ENCODE data around the gene RBBP4. TPM values are rescaled to one million over a fixed set of nuclear protein-coding genes. Genes with fewer than 3 reads are reported as not detected.
"Not testable (repeated sequence)": the region's sequence is repeated elsewhere in the genome, so short reads cannot be mapped to it uniquely, and the experiment has no call there.

RBBP4 gene
- total RNA-seq, 1 donor from 2014 or later = 96.6 TPM

DNA sequence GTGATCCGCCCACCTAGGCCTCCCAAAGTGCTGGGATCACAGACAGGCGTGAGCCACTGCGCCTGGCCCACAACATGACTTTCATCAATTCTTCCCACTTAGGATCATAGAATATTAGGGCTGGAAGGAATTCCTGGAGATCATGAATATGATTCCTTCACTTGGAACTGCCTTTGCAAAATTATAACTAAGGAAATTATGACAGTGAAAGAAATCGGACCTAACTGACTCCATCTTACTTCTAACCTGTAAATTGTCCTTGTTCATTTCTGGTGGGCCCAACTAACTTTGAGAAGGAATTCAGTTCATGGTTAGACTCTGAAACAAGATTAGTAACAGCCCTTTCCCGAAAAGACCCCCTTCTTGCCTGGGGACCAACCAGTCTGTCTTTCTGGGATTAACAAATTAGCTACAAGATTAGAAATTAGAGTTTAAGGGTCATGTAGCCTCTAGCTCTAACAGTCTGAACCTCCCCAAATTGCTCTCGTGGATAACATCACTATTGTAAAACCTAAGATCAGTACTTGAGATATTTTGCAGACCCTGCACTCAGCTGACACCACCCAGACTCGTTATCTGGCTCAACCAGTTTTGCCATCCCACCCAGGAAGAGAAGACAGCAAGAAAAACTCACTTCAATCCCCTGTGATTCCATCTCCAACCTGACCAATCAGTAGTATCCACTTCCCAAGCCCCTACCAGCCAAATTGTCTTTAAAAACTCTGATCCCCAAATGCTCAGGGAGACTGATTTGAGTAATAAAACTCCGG lies 15.3 kb upstream of the RBBP4 start:
- Histone ChIP-seq H3K27me3 (ENCODE audit: low read depth) (no peaks in the 10 kb centered on the region), H3K9me3 (replicated peaks) (no peaks in the 10 kb centered on the region), H3K36me3 (peaks cover 35% of the 10 kb centered on the region), H3K4me1 (no peaks in the 10 kb centered on the region), H3K27ac (replicated peaks) (no peak overlapping the region), H3K4me3 (no peak overlapping the region)
- TF ChIP-seq, protein P1, sequence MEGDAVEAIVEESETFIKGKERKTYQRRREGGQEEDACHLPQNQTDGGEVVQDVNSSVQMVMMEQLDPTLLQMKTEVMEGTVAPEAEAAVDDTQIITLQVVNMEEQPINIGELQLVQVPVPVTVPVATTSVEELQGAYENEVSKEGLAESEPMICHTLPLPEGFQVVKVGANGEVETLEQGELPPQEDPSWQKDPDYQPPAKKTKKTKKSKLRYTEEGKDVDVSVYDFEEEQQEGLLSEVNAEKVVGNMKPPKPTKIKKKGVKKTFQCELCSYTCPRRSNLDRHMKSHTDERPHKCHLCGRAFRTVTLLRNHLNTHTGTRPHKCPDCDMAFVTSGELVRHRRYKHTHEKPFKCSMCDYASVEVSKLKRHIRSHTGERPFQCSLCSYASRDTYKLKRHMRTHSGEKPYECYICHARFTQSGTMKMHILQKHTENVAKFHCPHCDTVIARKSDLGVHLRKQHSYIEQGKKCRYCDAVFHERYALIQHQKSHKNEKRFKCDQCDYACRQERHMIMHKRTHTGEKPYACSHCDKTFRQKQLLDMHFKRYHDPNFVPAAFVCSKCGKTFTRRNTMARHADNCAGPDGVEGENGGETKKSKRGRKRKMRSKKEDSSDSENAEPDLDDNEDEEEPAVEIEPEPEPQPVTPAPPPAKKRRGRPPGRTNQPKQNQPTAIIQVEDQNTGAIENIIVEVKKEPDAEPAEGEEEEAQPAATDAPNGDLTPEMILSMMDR (IDR thresholded peaks at IDR 0.05; ENCODE audit: borderline replicate concordance) = no peak
- intact Hi-C loops (cut with micrococcal nuclease) = no loop called here
- DNase-seq = no peak

DNA sequence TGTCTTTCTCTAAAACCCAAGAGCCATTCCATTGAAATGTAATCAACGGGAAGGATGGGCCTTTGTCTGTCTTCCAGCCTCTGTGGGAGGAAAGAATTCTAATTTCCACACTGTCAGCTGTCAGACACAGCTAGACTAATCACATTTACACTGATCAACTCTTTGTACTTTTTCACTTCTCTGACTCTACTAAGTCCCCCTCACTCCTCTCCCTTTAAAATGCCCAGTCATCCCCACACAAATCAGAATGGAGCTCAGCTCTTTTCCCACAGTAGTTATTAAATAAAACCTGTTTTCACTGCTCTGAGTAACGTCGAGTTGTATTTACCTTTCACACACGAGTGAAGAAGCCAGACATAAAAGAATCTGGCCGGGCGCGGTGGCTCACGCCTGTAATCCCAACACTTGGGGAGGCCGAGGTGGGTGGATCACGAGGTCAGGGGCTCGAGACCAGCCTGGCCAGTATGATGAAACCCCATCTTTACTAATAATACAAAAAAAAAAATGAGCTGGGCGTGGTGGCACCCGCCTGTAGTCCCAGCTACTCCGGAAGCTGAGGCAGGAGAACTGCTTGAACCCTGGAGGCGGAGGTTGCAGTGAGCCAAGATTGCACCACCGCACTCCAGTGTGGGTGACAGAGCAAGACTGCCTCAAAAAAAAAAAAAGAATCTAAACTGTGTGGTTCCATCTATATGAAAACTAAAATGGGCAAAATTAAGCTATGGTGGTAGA lies 13.9 kb upstream of the RBBP4 start:
- no peaks in the 10 kb centered on the region for H3K4me1 ChIP-seq
- H3K36me3 ChIP-seq = peaks cover 25% of the 10 kb centered on the region
- no peak overlapping the region for H3K4me3 ChIP-seq
- intact Hi-C loops (cut with micrococcal nuclease) = no loop called here
- DNase-seq = no peak
- H3K27ac ChIP-seq (replicated peaks) = no peak overlapping the region
- no peaks in the 10 kb centered on the region for H3K9me3 ChIP-seq (replicated peaks)
- TF ChIP-seq, protein P1 (IDR thresholded peaks at IDR 0.05; ENCODE audit: borderline replicate concordance) = no peak
- H3K27me3 ChIP-seq (ENCODE audit: low read depth) = no peaks in the 10 kb centered on the region

DNA sequence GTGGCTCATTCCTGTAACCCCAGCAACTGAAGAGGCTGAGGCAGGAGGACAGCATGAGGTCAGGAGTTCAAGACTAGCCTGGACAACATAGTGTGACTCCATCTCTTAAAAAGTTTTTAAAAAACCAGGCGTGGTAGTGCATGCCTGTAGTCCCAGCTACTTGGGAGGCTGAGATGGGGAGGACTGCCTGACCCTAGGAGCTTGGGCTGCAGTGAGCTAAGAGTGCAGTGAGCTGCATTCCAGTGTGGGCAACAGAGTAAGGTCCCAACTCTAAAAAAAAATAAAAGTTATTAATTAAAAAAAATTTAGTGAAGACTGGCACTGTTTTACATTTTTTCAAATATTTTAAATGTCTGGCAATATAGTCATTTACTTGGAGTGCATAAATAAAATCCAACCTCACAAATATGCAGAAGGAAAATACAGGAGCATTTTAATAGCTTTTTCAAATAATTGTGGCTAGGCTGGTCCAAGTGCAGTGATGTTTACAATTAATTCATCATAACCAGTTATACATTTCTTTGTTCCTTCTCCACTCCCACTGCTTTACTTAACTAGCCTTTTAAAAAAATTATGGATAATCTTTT lies 11.4 kb upstream of the RBBP4 start:
- no peaks in the 10 kb centered on the region for H3K4me1 ChIP-seq
- H3K36me3 ChIP-seq = peaks cover 5% of the 10 kb centered on the region
- H3K4me3 ChIP-seq = no peak overlapping the region
- no peak overlapping the region for H3K27ac ChIP-seq (replicated peaks)
- no peak for DNase-seq
- TF ChIP-seq, protein P1 (IDR thresholded peaks at IDR 0.05; ENCODE audit: borderline replicate concordance) = no peak
- intact Hi-C loops (cut with micrococcal nuclease) = no loop called here
- no peaks in the 10 kb centered on the region for H3K9me3 ChIP-seq (replicated peaks)
- no peaks in the 10 kb centered on the region for H3K27me3 ChIP-seq (ENCODE audit: low read depth)

DNA sequence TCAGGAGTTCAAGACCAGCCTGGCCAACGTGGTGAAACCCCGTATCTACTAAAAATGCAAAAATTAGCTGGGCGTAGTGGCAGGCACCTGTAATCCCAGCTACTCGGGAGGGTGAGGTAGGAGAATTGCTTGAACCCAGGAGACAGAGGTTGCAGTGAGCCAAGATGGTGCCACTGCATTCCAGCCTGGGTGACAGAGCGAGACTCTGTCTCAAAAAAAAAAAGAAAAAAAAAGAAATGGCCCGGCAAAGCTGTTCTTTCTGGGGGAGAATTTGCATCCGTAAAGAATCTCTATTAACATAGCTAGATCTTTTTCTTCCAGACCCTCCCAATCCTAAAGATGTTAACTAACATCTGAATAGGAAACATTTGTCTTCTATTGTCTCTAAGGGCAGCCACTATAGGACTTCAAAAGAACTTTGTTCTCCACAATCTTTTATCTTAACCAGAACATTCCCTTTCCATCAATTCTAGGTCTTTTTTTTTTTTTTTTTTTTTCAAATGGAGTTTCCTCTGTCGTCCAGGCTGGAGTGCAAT lies 8.6 kb upstream of the RBBP4 start:
- intact Hi-C loops (cut with micrococcal nuclease); H3K9me3 ChIP-seq (replicated peaks); H3K27ac ChIP-seq (replicated peaks); H3K27me3 ChIP-seq (ENCODE audit: low read depth); H3K4me3 ChIP-seq; DNase-seq; H3K36me3 ChIP-seq: not testable (repeated sequence)
- peaks cover 11% of the 10 kb centered on the region for H3K4me1 ChIP-seq

DNA sequence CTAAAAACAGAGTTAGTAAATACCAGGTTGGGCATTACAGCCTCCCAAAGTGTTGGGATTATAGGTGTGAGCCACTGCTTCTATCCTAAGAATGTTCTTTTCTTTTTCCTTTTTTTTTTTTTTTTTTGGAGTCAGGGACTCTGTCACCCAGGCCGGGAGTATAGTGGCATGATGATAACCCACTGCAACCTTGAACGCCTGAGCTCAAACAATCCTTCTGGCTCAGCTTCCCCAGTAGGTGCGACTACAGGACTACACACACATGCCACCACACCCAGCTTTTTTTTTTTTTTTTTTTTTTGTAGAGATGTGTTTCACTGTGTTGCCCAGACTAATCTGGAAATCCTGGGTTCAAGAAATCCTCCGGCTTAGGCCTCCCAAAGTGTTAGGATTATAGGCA lies 6.6 kb upstream of the RBBP4 start:
- H3K36me3 ChIP-seq = no peaks in the 10 kb centered on the region
- H3K27me3 ChIP-seq (ENCODE audit: low read depth) = no peaks in the 10 kb centered on the region
- no peak overlapping the region for H3K27ac ChIP-seq (replicated peaks)
- TF ChIP-seq, protein P1 (IDR thresholded peaks at IDR 0.05; ENCODE audit: borderline replicate concordance) = no peak
- intact Hi-C loops (cut with micrococcal nuclease) = no loop called here
- peaks cover 31% of the 10 kb centered on the region for H3K4me1 ChIP-seq
- no peak for DNase-seq
- H3K9me3 ChIP-seq (replicated peaks) = no peaks in the 10 kb centered on the region
- no peak overlapping the region for H3K4me3 ChIP-seq
